GM12878 (cell line): Measurements from ENCODE around the gene HSD17B4. TPM values are rescaled to one million over a fixed set of nuclear protein-coding genes. Genes with fewer than 3 reads are reported as not detected.
A peak's percentile ranks its signal among the peaks of the same experiment; 100 is the strongest.

Source experiments
- ATAC-seq: fragments of 200-7000 bp; cut with Tn5 transposase; 3 replicates; pipeline ENCODE4 v1.9.1; 2020; ENCODE audit warnings: mild to moderate bottlenecking, moderate library complexity
- BruUV-seq: library from RNA; stranded (reverse); fragments of 400-500 nt; replicated peaks from 2 replicates; lab custom pipeline; 2021; lab: Mats Ljungman, UMichigan
- CTCF ChIA-PET: fragments of 300-600 bp; sonication (Branson Sonifier 250); formaldehyde crosslinking; extraction: SDS; loops from one replicate; lab custom pipeline; 2021; ENCODE audit warnings: inconsistent platforms; lab: Yijun Ruan, JAX
- POLR2A ChIA-PET: fragments of 350-600 bp; formaldehyde crosslinking; extraction: SDS; loops from one replicate; lab custom pipeline; 2021; ENCODE audit warnings: inconsistent platforms; lab: Charles Lee
- RAD21 ChIA-PET: fragments of 300-600 bp; sonication (Branson Sonifier 250); formaldehyde crosslinking; loops from one replicate; lab custom pipeline; 2023; ENCODE audit warnings: antibody characterized with exemption; ENCODE audit not compliant: unreplicated experiment; lab: Charles Lee
- SMC1A ChIA-PET: fragments of 300-600 bp; sonication (Branson Sonifier 250); formaldehyde crosslinking; loops from one replicate; lab custom pipeline; 2023; ENCODE audit not compliant: unreplicated experiment, uncharacterized antibody; lab: Charles Lee
- DNase-seq: peaks from one replicate; pipeline ENCODE4 v3.0.0-alpha.2; 2011; ENCODE audit warnings: low read depth, low spot score
- FAIRE-seq: peaks from 3 replicates; lab custom pipeline; 2011; peaks lifted over from hg19 to GRCh38; lab: Jason Lieb, UNC
- H2AFZ ChIP-seq: 2 replicates; pipeline ENCODE4 v1.6.0; 2011; ENCODE audit warnings: low read depth, low read length, control low read depth; ENCODE audit not compliant: control insufficient read depth
- H3K27ac ChIP-seq: 2 replicates; pipeline ENCODE4 v1.5.1; 2011; ENCODE audit warnings: control low read depth; ENCODE audit not compliant: control insufficient read depth, insufficient read depth
- H3K27me3 ChIP-seq, 2 experiments: replicated peaks in 1 of 2; 2 replicates each; pipeline versions ENCODE4 v1.6.0 to v1.6.1; 2011; ENCODE audit warnings: low read length in 1 of 2; ENCODE audit not compliant: control insufficient read depth in 2 of 2, insufficient read depth in 2 of 2
- H3K36me3 ChIP-seq, 2 experiments: 2 replicates each; pipeline ENCODE4 v1.5.1; 2011; ENCODE audit warnings: low read length in 1 of 2; ENCODE audit not compliant: control insufficient read depth in 2 of 2, insufficient read depth in 2 of 2
- H3K4me1 ChIP-seq: 2 replicates; pipeline ENCODE4 v1.6.1; 2011; ENCODE audit warnings: mild to moderate bottlenecking, low read length, moderate library complexity, mixed read lengths; ENCODE audit not compliant: control insufficient read depth, insufficient read depth
- H3K4me2 ChIP-seq: 2 replicates; pipeline ENCODE4 v1.6.0; 2011; ENCODE audit warnings: control low read depth; ENCODE audit not compliant: control insufficient read depth, insufficient read depth
- H3K4me3 ChIP-seq: fragments of 200-600 bp; sonication (generic); 2 replicates; pipeline ENCODE4 v1.5.1; 2016
- H3K79me2 ChIP-seq: 2 replicates; pipeline ENCODE4 v1.6.0; 2011; ENCODE audit warnings: low read length; ENCODE audit not compliant: control insufficient read depth, insufficient read depth
- H3K9ac ChIP-seq: 2 replicates; pipeline ENCODE4 v1.8.0; 2011; ENCODE audit warnings: low read length, control low read depth, mixed read lengths; ENCODE audit not compliant: control insufficient read depth, insufficient read depth
- H3K9me3 ChIP-seq: replicated peaks from 3 replicates; pipeline ENCODE4 v1.5.1; 2011; ENCODE audit warnings: mild to moderate bottlenecking, low read length; ENCODE audit not compliant: control insufficient read depth, insufficient read depth
- H4K20me1 ChIP-seq: 2 replicates; pipeline ENCODE4 v1.6.0; 2011; ENCODE audit not compliant: control insufficient read depth, insufficient read depth
- BACH1 ChIP-seq: fragments of 450-650 bp; IDR thresholded peaks from 2 replicates; pipeline ENCODE4 v1.6.1; 2017; ENCODE audit warnings: mild to moderate bottlenecking, borderline replicate concordance
- CUX1 ChIP-seq: IDR thresholded peaks from 2 replicates; pipeline ENCODE4 v1.6.1; 2012; ENCODE audit warnings: improper control_type of control experiment, low read depth, low read length; ENCODE audit not compliant: insufficient replicate concordance
- ELK1 ChIP-seq: IDR thresholded peaks from 2 replicates; pipeline ENCODE4 v1.6.1; 2012; ENCODE audit warnings: low read depth, low read length, improper control_type of control experiment
- IRF3 ChIP-seq: fragments of 450-650 bp; IDR thresholded peaks from 2 replicates; pipeline ENCODE4 v1.6.1; 2014; ENCODE audit warnings: mild to moderate bottlenecking
- KLF5 ChIP-seq: fragments of 450-650 bp; IDR thresholded peaks from 2 replicates; pipeline ENCODE4 v1.6.1; 2014; ENCODE audit warnings: mild to moderate bottlenecking; ENCODE audit not compliant: partially characterized antibody
- MEF2B ChIP-seq: fragments of 450-650 bp; IDR thresholded peaks from 2 replicates; pipeline ENCODE4 v1.6.1; 2018; ENCODE audit warnings: mild to moderate bottlenecking, moderate library complexity; ENCODE audit not compliant: partially characterized antibody, poor library complexity, severe bottlenecking
- MTA2 ChIP-seq: fragments of 450-650 bp; IDR thresholded peaks from 2 replicates; pipeline ENCODE4 v1.6.1; 2016; ENCODE audit warnings: low read depth, mild to moderate bottlenecking, moderate library complexity
- PBX3 ChIP-seq: IDR thresholded peaks from 2 replicates; pipeline ENCODE4 v1.6.1; 2011; ENCODE audit warnings: mild to moderate bottlenecking, low read depth, low read length, moderate library complexity; ENCODE audit not compliant: insufficient replicate concordance
- PML ChIP-seq: IDR thresholded peaks from 2 replicates; pipeline ENCODE4 v1.6.1; 2012; ENCODE audit warnings: low read length, inconsistent platforms
- POLR2AphosphoS5 ChIP-seq: IDR thresholded peaks from 2 replicates; pipeline ENCODE4 v1.6.1; 2011; ENCODE audit warnings: mild to moderate bottlenecking, low read length, inconsistent platforms
- SIN3A ChIP-seq: IDR thresholded peaks from 2 replicates; pipeline ENCODE4 v1.6.1; 2012; ENCODE audit warnings: low read depth, low read length, improper control_type of control experiment
- SP1 ChIP-seq: IDR thresholded peaks from one replicate; pipeline ENCODE4 v1.6.1; 2011; ENCODE audit warnings: low read depth, low read length
- SPI1 ChIP-seq: IDR thresholded peaks from 2 replicates; pipeline ENCODE4 v1.6.1; 2011; ENCODE audit warnings: low read depth, mild to moderate bottlenecking, low read length, moderate library complexity, borderline replicate concordance; ENCODE audit not compliant: insufficient read depth
- STAT3 ChIP-seq: IDR thresholded peaks from 2 replicates; pipeline ENCODE4 v1.6.1; 2011; ENCODE audit warnings: low read depth, low read length, improper control_type of control experiment
- YBX1 ChIP-seq: fragments of 450-650 bp; IDR thresholded peaks from 2 replicates; pipeline ENCODE4 v1.6.1; 2016; ENCODE audit warnings: antibody characterized with exemption
- ZNF207 ChIP-seq: fragments of 450-650 bp; IDR thresholded peaks from 2 replicates; pipeline ENCODE4 v1.6.1; 2014; ENCODE audit warnings: antibody characterized with exemption, mild to moderate bottlenecking, borderline replicate concordance
- ZZZ3 ChIP-seq: IDR thresholded peaks from 2 replicates; pipeline ENCODE4 v1.6.1; 2011; ENCODE audit warnings: low read depth; ENCODE audit not compliant: control insufficient read depth, insufficient read length
- WGBS: methylation state at CpG from one replicate; pipeline ENCODE4 v1.1.6; 2016; ENCODE audit warnings: low lambda C conversion rate; ENCODE audit not compliant: insufficient replicate concordance, insufficient coverage; ENCODE audit errors: missing lambda C conversion rate; 5-methylcytosine and 5-hydroxymethylcytosine counted together
- in situ Hi-C: fragments of 300-500 bp; cut with MboI; formaldehyde crosslinking; loops from 9 replicates; pipeline ENCODE4 v1.14.3; 2018; ENCODE audit warnings: mixed read lengths
- intact Hi-C: fragments of 100-400 bp; cut with micrococcal nuclease; formaldehyde crosslinking; loops from one replicate; pipeline ENCODE4 v1.14.2; 2022; ENCODE audit not compliant: unreplicated experiment
- polyA plus RNA-seq, 11 experiments: library from polyadenylated mRNA; depleted of rRNA in 4 of 11; unstranded in 6 of 11; stranded (reverse) in 5 of 11; fragments of >200 nt; fragmentation: Nextera tagmentation in 4 of 11; fragmentation: Illumina TruSeq in 1 of 11; extraction: Ambion mirVana in 4 of 11; extraction: Trizol in 1 of 11; gene quantifications; 1 replicate in 1 of 11; 2 replicates in 10 of 11; pipeline versions ENCODE4 v1.2.1 to v1.2.3, GENCODE V29; 2011 to 2016; ENCODE audit warnings: inconsistent platforms in 2 of 11, missing spikeins in 2 of 11, low read depth in 1 of 11
- total RNA-seq, 4 experiments: library from RNA; depleted of rRNA in 3 of 4; stranded (reverse); fragments of >200 nt in 3 of 4; fragmentation: Illumina TruSeq in 1 of 4; extraction: Trizol in 1 of 4; gene quantifications; 2 replicates each; pipeline versions ENCODE4 v1.2.1 to v1.2.3, GENCODE V29; 2013 to 2021

Gene HSD17B4
- total and polyA plus RNA-seq, 10 of the 15 experiments (the other 5 are each of a cell fraction or from before 2014, with no cell fraction given): 38.6 to 125 (median 93.0) TPM

GRCh38 chr5:119583684-119584083 is 131.4 kb downstream of the HSD17B4 start:
- DNase-seq: peak; percentile 38
- H3K79me2 ChIP-seq: no peaks in the 10 kb centered on the region
- FAIRE-seq: no peak
- H3K9ac ChIP-seq: no peak overlapping the region
- ChIA-PET SMC1A (no interaction called here), POLR2A (no interaction called here), RAD21 (no interaction called here), CTCF (interaction anchor here (0.9 kb wide), 1 partner anchor 113 kb away, joined by 3 read pairs; no protein-coding TSS in a partner anchor)
- H3K4me1 ChIP-seq: no peaks in the 10 kb centered on the region
- no peaks in the 10 kb centered on the region for H3K36me3 ChIP-seq
- no peaks in the 10 kb centered on the region; the same call in 2 of the 3 replicates for H3K9me3 ChIP-seq
- H2AFZ ChIP-seq: no peak overlapping the region
- H3K27ac ChIP-seq: no peak overlapping the region
- no peaks in the 10 kb centered on the region for H4K20me1 ChIP-seq
- WGBS: 0% methylated on average over 3 of the region's 3 CpGs
- intact Hi-C loops: no loop called here
- in situ Hi-C loops: no loop called here
- H3K4me3 ChIP-seq: no peak overlapping the region
- BruUV-seq: no TSS peak
- no peaks in the 10 kb centered on the region for H3K27me3 ChIP-seq
- ATAC-seq: peak; percentile 65
- no peak overlapping the region for H3K4me2 ChIP-seq
- TF ChIP-seq PML (no peak), SPI1 (peak; percentile 31; the same call in 1 of the 2 replicates), SIN3A (no peak), ZNF207 (no peak), YBX1 (no peak), ELK1 (no peak), CUX1 (peak; percentile 60), POLR2AphosphoS5 (no peak), MEF2B (peak; percentile 61), STAT3 (no peak), SP1 (no peak), KLF5 (no peak), BACH1 (no peak), PBX3 (no peak), MTA2 (peak; percentile 54), IRF3 (no peak), ZZZ3 (no peak)
